ENCODE results near the gene AXIN2.

- TF ChIP-seq CTCF (IDR thresholded peaks at IDR 0.05) = no peak
- TF ChIP-seq POLR2A (IDR thresholded peaks at IDR 0.05) = no peak
- TF ChIP-seq POLR2AphosphoS5 (IDR thresholded peaks at IDR 0.05) = no peak
These were observed 10.7 kb downstream of the AXIN2 start for GRCh38 chr17:65550758-65551157.
